Ovary (tissue), 3 donors: ENCODE measurements around the gene ZNF519.
"Not testable (repeated sequence)": the region's sequence is repeated elsewhere in the genome, so short reads cannot be mapped to it uniquely, and the experiment has no call there.

ENCODE experiments used
- CTCF ChIP-seq, 3 donors: fragments of 450-650 bp in 2 of 3; fragments of 200-600 bp in 1 of 3; IDR thresholded peaks; one replicate each; pipeline versions ENCODE4 v1.5.1 to v1.8.0; 2016 to 2022; ENCODE audit warnings: antibody characterized with exemption in 3 of 3, mild to moderate bottlenecking in 1 of 3
- EP300 ChIP-seq: sonication (generic); formaldehyde crosslinking; IDR thresholded peaks from one replicate; pipeline ENCODE4 v1.6.1; 2017; ENCODE audit warnings: antibody characterized with exemption
- donor health status: DM: no; HTN: no; CAD: no.

GRCh38 chr18:14174002-14174705, 41.9 kb upstream of the ZNF519 start:
- not testable (repeated sequence) for TF ChIP-seq CTCF (IDR thresholded peaks at IDR 0.05); EP300
